Astrocyte (in vitro differentiated cells and primary cell): Measurements from ENCODE around the gene PTPRD. TPM values are rescaled to one million over a fixed set of nuclear protein-coding genes. Genes with fewer than 3 reads are reported as not detected.

Experiments used
- DNase-seq: peaks from one replicate; pipeline ENCODE4 v3.0.0-alpha.2; 2010; ENCODE audit warnings: low read depth
- FAIRE-seq: peaks from 2 replicates; lab custom pipeline; 2011; peaks lifted over from hg19 to GRCh38; lab: Jason Lieb, UNC
- H2AFZ ChIP-seq: 2 replicates; pipeline ENCODE4 v1.6.0; 2012; ENCODE audit warnings: low read depth, low read length, inconsistent platforms
- H3K27ac ChIP-seq: 2 replicates; pipeline ENCODE4 v1.5.1; 2011; ENCODE audit warnings: low read depth, low read length, inconsistent platforms
- H3K27me3 ChIP-seq: 2 replicates; pipeline ENCODE4 v1.6.0; 2011; ENCODE audit warnings: low read length, inconsistent platforms; ENCODE audit not compliant: insufficient read depth
- H3K36me3 ChIP-seq: 2 replicates; pipeline ENCODE4 v1.5.1; 2011; ENCODE audit warnings: low read length, inconsistent platforms; ENCODE audit not compliant: insufficient read depth
- H3K4me1 ChIP-seq: 2 replicates; pipeline ENCODE4 v1.5.1; 2011; ENCODE audit warnings: low read length, inconsistent platforms; ENCODE audit not compliant: insufficient read depth
- H3K4me2 ChIP-seq: 2 replicates; pipeline ENCODE4 v1.6.0; 2012; ENCODE audit warnings: low read length, inconsistent platforms
- H3K4me3 ChIP-seq: 2 replicates; pipeline ENCODE4 v1.5.1; 2011; ENCODE audit warnings: low read depth, mild to moderate bottlenecking, low read length, inconsistent platforms; ENCODE audit not compliant: insufficient read depth
- H3K79me2 ChIP-seq: 2 replicates; pipeline ENCODE4 v1.6.0; 2012; ENCODE audit warnings: mild to moderate bottlenecking, low read length, inconsistent platforms; ENCODE audit not compliant: insufficient read depth
- H3K9ac ChIP-seq: 2 replicates; pipeline ENCODE4 v1.6.0; 2012; ENCODE audit warnings: mild to moderate bottlenecking, low read length, inconsistent platforms
- H3K9me3 ChIP-seq: 2 replicates; pipeline ENCODE4 v1.5.1; 2012; ENCODE audit warnings: low read depth, mild to moderate bottlenecking, low read length, inconsistent platforms; ENCODE audit not compliant: insufficient read depth
- H4K20me1 ChIP-seq: 2 replicates; pipeline ENCODE4 v1.6.0; 2012; ENCODE audit warnings: low read length, inconsistent platforms; ENCODE audit not compliant: insufficient read depth
- H3K27ac Mint-ChIP-seq: one replicate; pipeline ENCODE4 v1.8.0; 2021; ENCODE audit warnings: mild to moderate bottlenecking, mixed read lengths; ENCODE audit not compliant: unreplicated experiment
- H3K27me3 Mint-ChIP-seq: one replicate; pipeline ENCODE4 v1.8.0; 2021; ENCODE audit warnings: low read depth, mixed read lengths; ENCODE audit not compliant: unreplicated experiment
- H3K36me3 Mint-ChIP-seq: one replicate; pipeline ENCODE4 v1.8.0; 2021; ENCODE audit warnings: low read depth, mixed read lengths; ENCODE audit not compliant: unreplicated experiment
- H3K4me1 Mint-ChIP-seq: one replicate; pipeline ENCODE4 v1.8.0; 2021; ENCODE audit warnings: low read depth, mixed read lengths; ENCODE audit not compliant: unreplicated experiment
- H3K4me3 Mint-ChIP-seq: one replicate; pipeline ENCODE4 v1.8.0; 2021; ENCODE audit warnings: mild to moderate bottlenecking, moderate library complexity, mixed read lengths; ENCODE audit not compliant: unreplicated experiment
- H3K9me3 Mint-ChIP-seq: one replicate; pipeline ENCODE4 v1.8.0; 2021; ENCODE audit warnings: mild to moderate bottlenecking, mixed read lengths; ENCODE audit not compliant: unreplicated experiment
- CTCF ChIP-seq: IDR thresholded peaks from 2 replicates; pipeline ENCODE4 v1.5.1; 2011; ENCODE audit warnings: low read depth, mild to moderate bottlenecking, inconsistent platforms, low read length, moderate library complexity; ENCODE audit not compliant: insufficient read depth
- EZH2 ChIP-seq: IDR thresholded peaks from 2 replicates; pipeline ENCODE4 v1.6.1; 2012; ENCODE audit warnings: mild to moderate bottlenecking, low read length, inconsistent platforms; ENCODE audit not compliant: insufficient read depth
- total RNA-seq: library from RNA; stranded (reverse); gene quantifications from 2 replicates; pipeline ENCODE4 v1.2.1, GENCODE V29; 2021

PTPRD gene
- total RNA-seq, 1 donor from 2014 or later: 88.1 TPM

GRCh38 chr9:8304720-8305119, 2308.1 kb downstream of the PTPRD start:
- no peaks in the 10 kb centered on the region for H3K27me3 Mint-ChIP-seq
- no peak overlapping the region for H3K4me3 Mint-ChIP-seq
- no peak overlapping the region for H3K27ac ChIP-seq
- FAIRE-seq (no peak), DNase-seq (no peak)
- TF ChIP-seq EZH2 (no peak), CTCF (no peak)
- H3K9ac ChIP-seq: no peak overlapping the region
- no peak overlapping the region for H3K27ac Mint-ChIP-seq
- no peak overlapping the region for H3K4me2 ChIP-seq
- no peaks in the 10 kb centered on the region for H3K4me1 ChIP-seq
- no peaks in the 10 kb centered on the region for H3K36me3 Mint-ChIP-seq
- H3K79me2 ChIP-seq: no peaks in the 10 kb centered on the region
- no peaks in the 10 kb centered on the region for H3K9me3 ChIP-seq
- H4K20me1 ChIP-seq: no peaks in the 10 kb centered on the region
- no peaks in the 10 kb centered on the region for H3K4me1 Mint-ChIP-seq
- H3K27me3 ChIP-seq: no peaks in the 10 kb centered on the region
- H3K36me3 ChIP-seq: no peaks in the 10 kb centered on the region
- H2AFZ ChIP-seq: no peak overlapping the region
- no peak overlapping the region for H3K4me3 ChIP-seq
- peaks cover 3% of the 10 kb centered on the region for H3K9me3 Mint-ChIP-seq

GRCh38 chr9:8301296-8301695, 2311.5 kb downstream of the PTPRD start:
- H3K9me3 Mint-ChIP-seq: peaks cover 3% of the 10 kb centered on the region
- H3K4me3 Mint-ChIP-seq: no peak overlapping the region
- Histone ChIP-seq H3K9me3 (no peaks in the 10 kb centered on the region), H3K4me3 (no peak overlapping the region), H3K27ac (no peak overlapping the region), H3K79me2 (no peaks in the 10 kb centered on the region), H3K4me2 (no peak overlapping the region), H4K20me1 (no peaks in the 10 kb centered on the region), H3K4me1 (no peaks in the 10 kb centered on the region), H3K9ac (no peak overlapping the region), H3K36me3 (no peaks in the 10 kb centered on the region), H3K27me3 (no peaks in the 10 kb centered on the region), H2AFZ (no peak overlapping the region)
- H3K27me3 Mint-ChIP-seq: no peaks in the 10 kb centered on the region
- FAIRE-seq (no peak), DNase-seq (no peak)
- H3K36me3 Mint-ChIP-seq: no peaks in the 10 kb centered on the region
- H3K27ac Mint-ChIP-seq: no peak overlapping the region
- TF ChIP-seq EZH2 (no peak), CTCF (no peak)
- no peaks in the 10 kb centered on the region for H3K4me1 Mint-ChIP-seq

GRCh38 chr9:8297047-8297446, 2315.8 kb downstream of the PTPRD start:
- Mint-ChIP-seq H3K36me3 (no peaks in the 10 kb centered on the region), H3K4me1 (no peaks in the 10 kb centered on the region), H3K27me3 (no peaks in the 10 kb centered on the region), H3K27ac (no peak overlapping the region), H3K9me3 (no peaks in the 10 kb centered on the region), H3K4me3 (no peak overlapping the region)
- no peak overlapping the region for H2AFZ ChIP-seq
- no peaks in the 10 kb centered on the region for H3K27me3 ChIP-seq
- no peaks in the 10 kb centered on the region for H3K9me3 ChIP-seq
- H3K27ac ChIP-seq: no peak overlapping the region
- no peaks in the 10 kb centered on the region for H4K20me1 ChIP-seq
- H3K4me3 ChIP-seq: no peak overlapping the region
- H3K9ac ChIP-seq: no peak overlapping the region
- no peak for TF ChIP-seq CTCF
- no peak for DNase-seq
- no peaks in the 10 kb centered on the region for H3K79me2 ChIP-seq
- FAIRE-seq: no peak
- no peaks in the 10 kb centered on the region for H3K4me1 ChIP-seq
- H3K36me3 ChIP-seq: no peaks in the 10 kb centered on the region
- no peak overlapping the region for H3K4me2 ChIP-seq
